Mesodermal cell (in vitro differentiated cells): ENCODE data around the gene TIPIN.
"Not testable (repeated sequence)": the region's sequence is repeated elsewhere in the genome, so short reads cannot be mapped to it uniquely, and the experiment has no call there.

ENCODE experiments used
- H3K27ac ChIP-seq: 2 replicates; pipeline ENCODE4 v1.7.0; 2013; ENCODE audit warnings: mild to moderate bottlenecking, low read depth, low read length, moderate library complexity; ENCODE audit not compliant: severe bottlenecking
- H3K36me3 ChIP-seq: 2 replicates; pipeline ENCODE4 v1.7.1; 2013; ENCODE audit warnings: mild to moderate bottlenecking, low read length, moderate library complexity; ENCODE audit not compliant: control insufficient read depth, insufficient read depth
- H3K4me1 ChIP-seq: one replicate; pipeline ENCODE4 v1.7.1; 2013; ENCODE audit warnings: mild to moderate bottlenecking, low read length; ENCODE audit not compliant: insufficient read depth, control insufficient read depth, poor library complexity, severe bottlenecking
- H3K4me3 ChIP-seq: 2 replicates; pipeline ENCODE4 v1.7.0; 2013; ENCODE audit warnings: low read length, control low read depth, mild to moderate bottlenecking; ENCODE audit not compliant: insufficient read depth, poor library complexity, severe bottlenecking; ENCODE audit errors: extremely low read depth
- H3K9me3 ChIP-seq: 2 replicates; pipeline ENCODE4 v1.7.1; 2013; ENCODE audit warnings: mild to moderate bottlenecking, low read length, moderate library complexity; ENCODE audit not compliant: control insufficient read depth
- WGBS, 2 experiments: methylation state at CpG; one replicate each; pipeline ENCODE4 v1.1.5; 2013; ENCODE audit warnings: missing lambda C conversion rate in 2 of 2; ENCODE audit not compliant: insufficient coverage in 2 of 2; 5-methylcytosine and 5-hydroxymethylcytosine counted together

TIPIN gene

DNA sequence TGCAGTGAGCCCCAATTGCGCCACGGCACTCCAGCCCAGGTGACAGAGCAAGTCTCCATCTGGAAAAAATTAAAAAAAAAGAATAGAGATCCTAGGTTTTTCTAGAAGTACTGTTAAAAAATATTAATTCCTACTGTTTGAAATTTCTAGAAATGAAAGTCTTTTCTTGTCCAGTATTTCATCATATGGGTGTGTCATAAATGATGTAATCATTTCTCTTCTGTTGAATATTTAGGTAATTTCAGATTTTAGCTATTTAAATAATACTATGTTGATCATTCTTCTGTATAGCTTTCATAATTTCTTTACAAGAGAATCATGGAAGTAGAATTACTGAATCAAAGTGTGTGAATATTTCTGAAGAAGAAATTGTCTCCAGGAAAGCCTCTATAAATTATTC is 24.9 kb upstream of the TIPIN start:
- H3K4me3 ChIP-seq, H3K4me1 ChIP-seq, H3K36me3 ChIP-seq, H3K27ac ChIP-seq, H3K9me3 ChIP-seq: not testable (repeated sequence)
- 94% methylated on average over 2 of the region's 2 CpGs; no CpG with 5 or more reads in 1 of the 2 experiments for WGBS, 2 experiments

GRCh38 chr15:66378814-66379430 is 22.4 kb upstream of the TIPIN start:
- Histone ChIP-seq H3K27ac (no peak overlapping the region), H3K9me3 (no peaks in the 10 kb centered on the region), H3K4me1 (no peaks in the 10 kb centered on the region), H3K4me3 (no peak overlapping the region), H3K36me3 (no peaks in the 10 kb centered on the region)
- 91% methylated on average over 5 to 6 of the region's 7 CpGs for WGBS, 2 experiments

DNA sequence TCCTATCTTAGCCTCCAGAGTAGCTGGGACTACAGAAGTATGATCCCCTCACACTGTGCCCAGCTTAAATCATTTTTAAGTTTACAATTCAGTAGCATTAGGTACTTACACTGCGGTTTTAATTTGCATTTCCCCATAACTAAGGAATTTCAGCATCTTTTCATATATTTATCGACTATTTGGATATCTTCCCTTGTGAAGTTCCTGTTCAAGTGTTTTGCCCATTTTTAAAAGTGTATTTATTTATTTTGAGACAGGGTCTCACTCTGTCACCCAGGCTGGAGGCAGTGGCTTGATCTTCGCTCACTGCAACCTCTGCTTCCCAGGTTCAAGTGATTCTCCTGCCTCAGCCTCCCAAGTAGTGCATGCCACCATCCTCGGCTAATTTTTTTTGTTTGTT is 17.7 kb upstream of the TIPIN start:
- peaks cover 5% of the 10 kb centered on the region for H3K4me1 ChIP-seq

GRCh38 chr15:66369773-66370651 is 13.5 kb upstream of the TIPIN start:
- Histone ChIP-seq H3K27ac (peak overlapping the region; percentile 55), H3K36me3 (no peaks in the 10 kb centered on the region), H3K4me3 (no peak overlapping the region), H3K4me1 (peaks cover 8% of the 10 kb centered on the region), H3K9me3 (no peaks in the 10 kb centered on the region)
- 63 to 80% methylated on average over 5 to 7 of the region's 12 CpGs for WGBS, 2 experiments

More for the DNA sequence above, 17.7 kb upstream of the TIPIN start:
- no peaks in the 10 kb centered on the region for H3K9me3 ChIP-seq
- H3K36me3 ChIP-seq: no peaks in the 10 kb centered on the region
- H3K27ac ChIP-seq: no peak overlapping the region
- WGBS, 2 experiments: 89 to 100% methylated on average over 2 to 3 of the region's 4 CpGs
- H3K4me3 ChIP-seq: no peak overlapping the region

DNA sequence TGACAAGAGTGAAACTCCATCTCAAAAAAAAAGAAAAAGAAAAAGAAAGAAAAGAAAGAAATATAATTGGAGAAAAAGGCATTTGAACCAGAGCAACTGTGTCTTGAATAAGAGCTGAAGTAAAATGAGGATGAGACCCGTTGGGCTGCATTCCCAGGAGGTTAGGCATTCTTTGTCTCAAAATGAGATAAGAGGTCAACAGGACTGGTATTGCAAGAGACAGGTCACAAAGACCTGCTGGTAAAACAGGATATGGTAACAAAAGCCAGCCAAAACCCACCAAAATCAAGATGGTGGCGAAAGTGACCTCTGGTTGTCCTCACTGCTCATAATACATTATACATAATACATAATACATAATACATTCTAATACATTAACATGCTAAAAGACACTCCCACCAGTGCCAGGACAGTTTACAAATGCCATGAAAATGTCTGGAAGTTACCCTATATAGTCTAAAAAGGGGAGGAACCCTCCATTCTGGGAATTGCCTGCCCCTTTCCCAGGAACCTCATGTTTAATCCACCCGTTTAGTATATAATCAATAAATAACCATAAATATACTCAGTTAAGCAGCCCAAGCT is 8.6 kb upstream of the TIPIN start:
- 13 to 86% methylated on average over 1 to 2 of the region's 3 CpGs for WGBS, 2 experiments
- Histone ChIP-seq H3K36me3 (no peaks in the 10 kb centered on the region), H3K4me3 (no peak overlapping the region), H3K9me3 (no peaks in the 10 kb centered on the region), H3K4me1 (peaks cover 8% of the 10 kb centered on the region), H3K27ac (no peak overlapping the region)

GRCh38 chr15:66362776-66363175 is 6.3 kb upstream of the TIPIN start:
- H3K4me1 ChIP-seq: peaks cover 8% of the 10 kb centered on the region
- WGBS, 2 experiments: 88 to 100% methylated on average over 1 of the region's 1 CpG
- H3K4me3 ChIP-seq: no peak overlapping the region
- no peak overlapping the region for H3K27ac ChIP-seq
- H3K9me3 ChIP-seq: no peaks in the 10 kb centered on the region
- no peaks in the 10 kb centered on the region for H3K36me3 ChIP-seq

DNA sequence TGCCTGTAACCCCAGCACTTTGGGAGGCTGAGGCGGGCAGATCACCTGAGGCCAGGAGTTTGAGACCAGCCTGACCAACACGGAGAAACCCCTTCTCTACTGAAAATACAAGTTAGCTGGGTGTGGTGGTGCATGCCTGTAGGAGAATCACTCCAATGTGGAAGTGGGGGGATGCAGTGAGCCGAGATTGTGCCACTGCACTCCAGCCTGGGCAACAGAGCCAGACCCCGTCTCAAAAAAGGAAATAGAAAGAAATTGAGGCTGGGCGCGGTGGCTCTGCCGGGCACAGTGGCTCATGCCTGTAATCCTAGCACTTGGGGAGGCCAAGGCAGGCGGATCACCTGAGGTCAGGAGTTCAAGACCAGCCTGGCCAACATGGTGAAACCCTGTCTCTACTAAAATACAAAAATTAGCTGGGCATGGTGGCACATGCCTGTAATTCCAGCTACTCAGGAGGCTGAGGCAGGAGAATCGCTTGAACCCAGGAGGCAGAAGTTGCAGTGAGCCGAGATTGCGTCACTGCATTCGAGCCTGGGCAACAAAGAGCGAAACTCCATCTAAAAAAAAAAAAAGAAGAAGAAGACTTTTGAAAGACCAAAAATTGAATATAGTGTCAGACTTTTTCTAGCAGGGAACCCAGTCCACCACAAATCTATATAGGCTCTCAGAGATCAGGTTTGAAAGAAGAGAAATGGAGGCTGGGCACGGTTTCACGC is 5.4 kb upstream of the TIPIN start:
- H3K36me3 ChIP-seq, H3K27ac ChIP-seq: not testable (repeated sequence)
- WGBS, 2 experiments: 91 to 93% methylated on average over 8 to 9 of the region's 15 CpGs

GRCh38 chr15:66359740-66360139 is 3.3 kb upstream of the TIPIN start:
- Histone ChIP-seq H3K4me1 (peaks cover 2% of the 10 kb centered on the region), H3K4me3 (no peak overlapping the region), H3K36me3 (no peaks in the 10 kb centered on the region), H3K9me3 (peaks cover 4% of the 10 kb centered on the region), H3K27ac (no peak overlapping the region)
- 91 to 96% methylated on average over 5 of the region's 7 CpGs for WGBS, 2 experiments

More for the DNA sequence above, 5.4 kb upstream of the TIPIN start:
- not testable (repeated sequence) for H3K4me1 ChIP-seq, H3K4me3 ChIP-seq, H3K9me3 ChIP-seq

- 10 to 16% methylated on average over 11 to 12 of the region's 12 CpGs for WGBS, 2 experiments
- H3K27ac ChIP-seq: peak overlapping the region; percentile 13
- H3K4me3 ChIP-seq: peak overlapping the region; percentile 65
- peaks cover 10% of the 10 kb centered on the region for H3K36me3 ChIP-seq
- H3K4me1 ChIP-seq: no peaks in the 10 kb centered on the region
- peaks cover 4% of the 10 kb centered on the region for H3K9me3 ChIP-seq
These were observed 467 bp downstream of the TIPIN start for GRCh38 chr15:66356077-66356358.

DNA sequence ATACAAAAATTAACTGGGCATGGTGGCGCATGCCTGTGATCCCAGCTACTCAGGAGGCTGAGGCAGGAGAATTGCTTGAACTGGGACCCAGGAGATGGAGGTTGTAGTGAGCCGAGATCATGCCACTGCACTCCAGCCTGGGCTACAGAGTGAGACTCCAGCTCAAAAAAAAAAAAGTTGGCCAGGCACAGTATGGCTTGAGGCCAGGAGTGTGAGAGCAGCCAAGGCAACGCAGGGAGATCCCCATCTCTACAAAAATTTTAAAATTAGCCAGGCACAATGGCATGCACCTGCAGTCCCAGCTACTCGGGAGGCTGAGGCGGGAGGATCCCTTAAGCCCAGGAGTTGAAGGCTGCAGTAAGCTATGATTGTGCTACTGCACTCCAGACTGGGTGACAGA is 8.0 kb downstream of the TIPIN start:
- 54 to 71% methylated on average over 3 to 5 of the region's 5 CpGs for WGBS, 2 experiments
- not testable (repeated sequence) for H3K4me1 ChIP-seq, H3K4me3 ChIP-seq, H3K27ac ChIP-seq, H3K9me3 ChIP-seq
- peaks cover 55% of the 10 kb centered on the region for H3K36me3 ChIP-seq
